Activated gamma-delta T cell treated with anti-CD3 and anti-CD28 coated beads, Interleukin-2, amount 50 U/mL, for 16 hours (primary cell): ENCODE data around the gene RABAC1.
"Not testable (repeated sequence)": the region's sequence is repeated elsewhere in the genome, so short reads cannot be mapped to it uniquely, and the experiment has no call there.

Source experiments
- DNase-seq: peaks from one replicate; pipeline ENCODE4 v3.0.0-alpha.2; 2020; ENCODE audit warnings: low read depth

RABAC1 gene

DNA sequence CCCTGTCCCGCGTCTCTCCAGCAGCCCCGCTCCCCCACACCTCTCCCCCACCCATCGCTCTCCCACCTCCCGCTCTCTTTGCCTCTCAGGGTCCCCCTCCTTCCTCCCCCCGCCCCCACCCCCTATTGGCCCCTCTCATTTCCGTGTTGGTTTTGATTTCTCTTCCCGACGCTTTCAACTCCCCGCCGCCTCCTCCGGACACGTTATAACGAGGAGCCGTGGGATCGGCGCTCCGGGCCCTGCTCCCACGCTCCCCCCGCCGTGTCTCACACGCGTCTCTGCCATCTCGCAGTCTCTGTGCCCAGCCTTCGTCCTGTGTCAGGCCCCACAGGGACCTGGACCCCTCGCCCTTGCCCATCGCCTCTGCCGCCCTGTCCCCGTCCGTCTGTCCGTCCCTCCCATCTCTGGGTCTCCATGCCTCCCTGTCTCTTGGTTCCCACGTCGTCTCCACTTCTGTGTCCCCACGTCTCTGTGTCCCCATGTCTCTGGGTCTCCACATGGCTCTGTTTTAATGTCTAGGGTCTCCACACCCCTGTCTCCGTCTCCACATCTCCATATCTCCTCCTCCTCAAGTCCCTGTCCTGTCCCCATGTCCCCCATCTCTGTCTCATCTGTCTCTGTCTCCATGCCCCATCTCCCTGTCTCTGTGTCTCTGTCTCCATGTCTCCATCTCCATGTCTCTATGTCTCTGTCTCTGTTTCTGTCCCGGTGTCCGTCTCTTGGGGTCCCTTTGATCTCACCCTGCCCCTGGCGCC is 43.9 kb downstream of the RABAC1 start:
- no peak for DNase-seq

DNA sequence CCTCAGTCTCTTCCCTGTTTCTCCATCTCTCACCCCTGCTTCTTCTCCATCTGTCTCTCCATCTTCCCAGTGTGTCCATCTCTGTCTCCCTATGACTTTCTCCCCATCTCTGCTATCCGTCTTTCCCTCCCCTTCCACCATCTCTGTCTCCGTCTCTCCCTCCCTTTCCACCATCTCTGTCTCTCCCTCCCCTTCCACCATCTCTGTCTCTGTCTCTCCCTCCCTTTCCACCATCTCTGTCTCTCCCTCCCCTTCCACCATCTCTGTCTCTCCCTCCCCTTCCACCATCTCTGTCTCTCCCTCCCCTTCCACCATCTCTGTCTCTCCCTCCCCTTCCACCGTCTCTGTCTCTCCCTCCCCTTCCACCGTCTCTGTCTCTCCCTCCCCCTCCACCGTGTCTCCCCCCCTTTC is 44.7 kb downstream of the RABAC1 start:
- not testable (repeated sequence) for DNase-seq

GRCh38 chr19:41913538-41914423 is 45.3 kb downstream of the RABAC1 start:
- DNase-seq, result no peak

GRCh38 chr19:41912899-41913537 is 46.1 kb downstream of the RABAC1 start:
- no peak for DNase-seq

DNA sequence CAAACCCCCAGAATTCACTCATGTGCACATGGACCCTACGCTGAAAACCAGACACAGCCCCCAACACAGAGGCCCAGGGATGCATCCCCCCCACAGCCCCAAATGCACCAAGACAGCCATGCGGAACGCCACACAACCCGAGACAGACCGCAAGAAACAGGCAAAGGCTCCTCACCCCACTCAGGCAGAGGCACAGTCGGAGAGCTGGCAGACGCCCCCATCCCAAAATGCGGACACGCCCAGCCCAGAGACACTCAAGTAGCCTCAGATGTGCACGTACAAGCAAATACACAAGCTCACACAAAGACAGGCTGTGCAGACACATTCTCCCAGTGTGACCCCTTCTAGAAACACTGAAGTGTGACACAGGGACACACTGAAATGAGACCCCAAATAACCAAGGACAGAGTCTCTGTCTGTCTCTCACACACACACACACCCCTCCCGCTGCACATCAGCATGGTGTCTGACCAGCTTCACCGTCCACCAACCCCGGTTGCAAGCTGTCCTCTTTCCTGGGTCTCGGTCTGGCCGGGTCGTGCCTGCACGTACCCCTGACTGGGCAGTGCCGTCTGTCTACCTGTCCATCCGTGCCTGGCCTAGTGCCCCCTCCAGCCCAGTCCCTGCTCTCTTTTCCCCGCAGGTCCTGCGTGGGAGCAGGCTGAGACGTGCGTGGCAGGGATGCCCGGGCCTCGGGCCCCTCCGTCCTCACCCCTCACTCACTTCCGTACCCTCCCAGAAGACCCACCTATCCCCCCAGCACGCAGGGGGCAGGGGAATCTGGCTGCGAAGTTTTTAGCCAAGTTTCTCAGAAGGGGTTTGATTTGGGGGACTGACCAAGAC is 47.0 kb downstream of the RABAC1 start:
- DNase-seq, result no peak

GRCh38 chr19:41910992-41911888 is 47.9 kb downstream of the RABAC1 start:
- DNase-seq, result no peak

- DNase-seq, result no peak
These were observed 48.7 kb downstream of the RABAC1 start for GRCh38 chr19:41910240-41910991.

GRCh38 chr19:41909706-41910105 is 49.4 kb downstream of the RABAC1 start:
- DNase-seq, result no peak

GRCh38 chr19:41908724-41909464 is 50.2 kb downstream of the RABAC1 start:
- DNase-seq, result no peak

GRCh38 chr19:41907994-41908615 is 51.0 kb downstream of the RABAC1 start:
- DNase-seq, result no peak

DNA sequence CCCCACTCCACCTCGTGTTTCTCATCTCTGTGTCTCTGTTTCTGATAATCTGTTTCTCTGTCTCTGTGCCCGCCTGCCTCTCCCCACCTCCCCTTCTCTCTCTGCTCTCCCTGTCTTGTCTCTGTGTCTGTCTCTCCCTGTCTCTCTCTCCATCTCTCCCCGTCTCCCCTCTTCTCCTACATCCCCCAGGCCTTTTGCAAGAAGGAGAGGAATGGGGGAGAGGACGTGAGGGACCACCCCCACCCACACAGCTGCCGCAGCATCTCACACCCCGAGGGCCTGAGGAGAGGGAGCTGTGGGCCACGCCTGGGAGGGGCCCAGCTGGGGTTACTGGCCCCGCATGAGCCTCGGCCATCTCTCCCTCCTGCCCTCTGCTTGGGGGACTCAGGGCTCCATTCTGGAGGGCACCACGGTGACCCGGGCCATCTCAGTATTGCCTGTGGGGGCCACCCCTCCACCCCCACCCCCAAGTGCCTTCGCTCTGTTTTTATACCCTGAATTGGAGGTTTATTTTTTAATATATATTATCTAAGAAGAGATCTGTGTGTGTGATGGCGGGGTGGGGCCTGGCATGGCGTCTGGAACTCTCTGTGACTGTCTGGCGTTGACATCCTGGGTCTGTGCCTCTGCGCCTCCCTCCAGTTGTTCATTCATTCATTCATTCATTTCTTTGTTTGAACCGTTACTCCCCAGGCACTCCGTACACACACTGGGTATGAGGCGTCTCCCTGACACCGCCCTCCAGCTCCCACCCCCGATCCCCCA is 52.0 kb downstream of the RABAC1 start:
- DNase-seq, result no peak
